PFSK-1 (cell line): ENCODE data around the gene MAPKAPK2.

Source experiments
- FOXP2 ChIP-seq: optimal IDR thresholded peaks from 2 replicates; pipeline ENCODE3; 2011; ENCODE audit warnings: borderline replicate concordance, control low read depth, inconsistent platforms; ENCODE audit not compliant: insufficient read depth; ENCODE audit errors: extremely low read length, extremely low read depth
- POLR2AphosphoS5 ChIP-seq: IDR thresholded peaks from 2 replicates; pipeline ENCODE4 v1.6.1; 2012; ENCODE audit warnings: low read depth, mild to moderate bottlenecking, control low read depth, low read length, moderate library complexity
- SIN3A ChIP-seq: IDR thresholded peaks from 2 replicates; pipeline ENCODE4 v1.6.1; 2012; ENCODE audit warnings: mild to moderate bottlenecking, low read length, moderate library complexity, borderline replicate concordance; ENCODE audit not compliant: insufficient read depth
- TAF1 ChIP-seq: IDR thresholded peaks from 2 replicates; pipeline ENCODE4 v1.6.1; 2012; ENCODE audit warnings: low read length, control low read depth, borderline replicate concordance; ENCODE audit not compliant: insufficient read depth
- TF ChIP-seq, protein P1 (sequence below), 2 experiments: IDR thresholded peaks; 2 replicates each; pipeline versions ENCODE4 v1.6.1 to v1.8.0; 2011 to 2012; ENCODE audit warnings: low read depth in 2 of 2, low read length in 2 of 2, control low read depth in 1 of 2, inconsistent platforms in 1 of 2, mild to moderate bottlenecking in 1 of 2, moderate library complexity in 1 of 2; ENCODE audit not compliant: insufficient read depth in 1 of 2

MAPKAPK2 gene

DNA sequence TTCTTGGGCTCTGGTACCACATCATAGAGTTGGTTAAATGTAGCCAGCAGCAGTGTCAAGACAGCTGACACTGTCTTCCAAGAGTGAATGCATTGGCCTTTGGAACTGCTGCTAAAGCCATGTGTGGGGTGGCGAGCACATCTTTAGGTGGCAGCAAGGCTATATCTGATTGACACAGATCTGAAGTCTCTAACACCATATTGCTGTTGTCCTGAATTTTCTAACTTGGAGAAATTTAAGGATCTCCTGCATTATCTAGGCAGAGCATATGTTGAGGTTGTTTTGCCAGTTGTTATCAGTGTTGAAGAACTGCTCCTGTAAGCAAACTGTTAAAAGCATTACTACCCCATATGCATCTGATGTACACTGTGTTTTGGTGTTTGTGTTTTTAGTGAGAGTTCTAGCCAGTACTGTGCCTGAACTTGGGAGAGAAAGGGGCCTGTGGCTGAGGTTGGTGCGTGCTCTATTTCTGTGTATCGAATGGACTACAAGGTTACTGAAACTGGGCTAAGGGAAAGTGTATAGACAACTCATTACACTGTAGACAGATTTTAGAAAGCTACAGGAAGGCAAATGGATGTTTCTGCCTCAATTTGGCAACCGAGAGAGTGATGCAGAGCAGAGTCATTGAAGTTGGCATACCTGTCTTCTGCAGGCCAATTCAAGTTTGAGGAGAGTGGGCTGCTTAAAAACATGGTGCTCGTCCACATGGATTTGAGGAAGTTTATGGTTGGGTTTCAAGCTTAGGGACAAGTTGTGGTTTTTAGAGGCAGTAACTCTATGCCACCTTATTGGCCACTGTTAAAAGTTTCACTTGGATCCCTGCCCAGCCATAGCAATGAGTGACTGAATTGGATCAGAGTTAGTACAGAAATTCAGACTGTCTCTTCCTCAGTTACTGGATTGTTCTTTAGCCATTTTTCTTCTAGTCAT, 32.5 kb upstream of the MAPKAPK2 start:
- TF ChIP-seq FOXP2 (no peak), POLR2AphosphoS5 (no peak), TAF1 (no peak), SIN3A (no peak)
- TF ChIP-seq, protein P1, sequence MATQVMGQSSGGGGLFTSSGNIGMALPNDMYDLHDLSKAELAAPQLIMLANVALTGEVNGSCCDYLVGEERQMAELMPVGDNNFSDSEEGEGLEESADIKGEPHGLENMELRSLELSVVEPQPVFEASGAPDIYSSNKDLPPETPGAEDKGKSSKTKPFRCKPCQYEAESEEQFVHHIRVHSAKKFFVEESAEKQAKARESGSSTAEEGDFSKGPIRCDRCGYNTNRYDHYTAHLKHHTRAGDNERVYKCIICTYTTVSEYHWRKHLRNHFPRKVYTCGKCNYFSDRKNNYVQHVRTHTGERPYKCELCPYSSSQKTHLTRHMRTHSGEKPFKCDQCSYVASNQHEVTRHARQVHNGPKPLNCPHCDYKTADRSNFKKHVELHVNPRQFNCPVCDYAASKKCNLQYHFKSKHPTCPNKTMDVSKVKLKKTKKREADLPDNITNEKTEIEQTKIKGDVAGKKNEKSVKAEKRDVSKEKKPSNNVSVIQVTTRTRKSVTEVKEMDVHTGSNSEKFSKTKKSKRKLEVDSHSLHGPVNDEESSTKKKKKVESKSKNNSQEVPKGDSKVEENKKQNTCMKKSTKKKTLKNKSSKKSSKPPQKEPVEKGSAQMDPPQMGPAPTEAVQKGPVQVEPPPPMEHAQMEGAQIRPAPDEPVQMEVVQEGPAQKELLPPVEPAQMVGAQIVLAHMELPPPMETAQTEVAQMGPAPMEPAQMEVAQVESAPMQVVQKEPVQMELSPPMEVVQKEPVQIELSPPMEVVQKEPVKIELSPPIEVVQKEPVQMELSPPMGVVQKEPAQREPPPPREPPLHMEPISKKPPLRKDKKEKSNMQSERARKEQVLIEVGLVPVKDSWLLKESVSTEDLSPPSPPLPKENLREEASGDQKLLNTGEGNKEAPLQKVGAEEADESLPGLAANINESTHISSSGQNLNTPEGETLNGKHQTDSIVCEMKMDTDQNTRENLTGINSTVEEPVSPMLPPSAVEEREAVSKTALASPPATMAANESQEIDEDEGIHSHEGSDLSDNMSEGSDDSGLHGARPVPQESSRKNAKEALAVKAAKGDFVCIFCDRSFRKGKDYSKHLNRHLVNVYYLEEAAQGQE (IDR thresholded peaks at IDR 0.05; ENCODE audit: insufficient read depth in 1 of 2, low read depth in 2 of 2, low read length in 2 of 2) = no peak

- TF ChIP-seq POLR2AphosphoS5 (no peak), TAF1 (no peak), SIN3A (no peak), FOXP2 (no peak)
- TF ChIP-seq, protein P1 (IDR thresholded peaks at IDR 0.05; ENCODE audit: insufficient read depth in 1 of 2, low read depth in 2 of 2, low read length in 2 of 2) = no peak
Measured at GRCh38 chr1:206653715-206654459, 30.8 kb upstream of the MAPKAPK2 start.

GRCh38 chr1:206654828-206655227, 29.9 kb upstream of the MAPKAPK2 start:
- TF ChIP-seq SIN3A = no peak
- no peak for TF ChIP-seq POLR2AphosphoS5
- no peak for TF ChIP-seq TAF1
- TF ChIP-seq, protein P1 (IDR thresholded peaks at IDR 0.05; ENCODE audit: insufficient read depth in 1 of 2, low read depth in 2 of 2, low read length in 2 of 2) = no peak
- TF ChIP-seq FOXP2 = no peak

GRCh38 chr1:206655471-206655882, 29.2 kb upstream of the MAPKAPK2 start:
- TF ChIP-seq SIN3A = no peak
- TF ChIP-seq POLR2AphosphoS5 = no peak
- no peak for TF ChIP-seq FOXP2

DNA sequence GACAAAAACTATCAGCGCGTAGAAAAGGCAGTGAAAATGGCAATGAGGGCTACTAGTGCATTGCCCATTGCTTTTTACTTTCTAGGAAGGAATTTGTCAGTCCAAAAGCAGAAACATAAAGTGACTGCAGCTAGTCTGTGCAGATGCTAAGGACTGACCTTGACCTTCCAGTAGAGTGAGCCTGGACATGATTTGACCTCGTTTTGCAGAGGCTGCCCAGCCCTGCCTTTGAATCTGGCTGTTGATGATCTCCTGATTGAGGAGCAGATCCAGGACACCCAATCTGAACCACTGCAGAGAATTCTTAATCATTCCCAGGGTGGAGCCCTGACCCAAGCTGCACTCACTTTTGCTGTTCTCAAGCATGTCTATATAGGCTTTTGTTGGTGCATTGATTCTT, 27.8 kb upstream of the MAPKAPK2 start:
- TF ChIP-seq POLR2AphosphoS5 (no peak), TAF1 (no peak), SIN3A (no peak), FOXP2 (no peak)
- TF ChIP-seq, protein P1 (IDR thresholded peaks at IDR 0.05; ENCODE audit: insufficient read depth in 1 of 2, low read depth in 2 of 2, low read length in 2 of 2) = no peak
